Hematopoietic multipotent progenitor cell treated with erythropoietin and hydrocortisone succinate and interleukin-3 and kit ligand, for 4 days (in vitro differentiated cells): ENCODE data around the gene CTRL.
A peak's percentile ranks its signal among the peaks of the same experiment; 100 is the strongest.
"Not testable (repeated sequence)": the region's sequence is repeated elsewhere in the genome, so short reads cannot be mapped to it uniquely, and the experiment has no call there.

Experiments used
- DNase-seq: peaks from one replicate; pipeline ENCODE4 v3.0.0-alpha.2; 2015

The CTRL gene

DNA sequence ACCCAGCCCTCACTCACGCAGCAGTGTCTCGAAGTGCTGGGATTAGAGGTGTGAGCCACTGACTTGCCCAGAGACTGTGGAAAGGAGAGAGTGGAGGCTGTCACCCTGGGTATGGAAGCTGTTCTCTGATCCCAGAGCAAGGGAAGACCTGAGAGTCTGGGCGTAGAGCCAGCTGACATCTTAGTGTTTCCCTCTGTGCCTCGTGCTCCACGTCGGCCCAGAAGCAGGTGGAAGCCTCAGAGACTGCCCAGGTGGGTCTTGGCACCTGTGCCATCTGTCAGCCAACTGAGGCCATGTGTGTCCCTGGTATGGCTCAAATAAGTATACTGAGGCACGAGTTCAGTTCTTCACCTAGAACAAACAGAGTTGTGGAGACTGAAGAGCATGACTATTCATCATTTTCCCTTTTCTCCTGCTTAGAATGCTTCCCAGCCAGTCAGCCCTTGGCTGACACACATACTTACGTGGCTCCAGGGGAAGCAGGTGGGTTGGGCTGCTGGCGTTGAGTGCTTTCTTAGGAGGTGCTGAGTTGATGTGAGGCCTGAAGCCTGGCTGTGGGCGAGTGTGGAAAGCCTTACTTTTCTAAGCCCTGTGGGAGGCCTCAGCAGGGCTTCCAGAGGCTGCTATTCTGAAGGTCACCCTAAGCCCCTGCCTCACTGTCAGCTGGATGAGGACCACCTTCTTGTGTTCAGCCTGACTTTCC lies 8.1 kb downstream of the CTRL start:
- no peak for DNase-seq

- no peak for DNase-seq
Measured at GRCh38 chr16:67922740-67923139, 8.9 kb downstream of the CTRL start.

- no peak for DNase-seq
Measured at GRCh38 chr16:67922221-67922620, 9.4 kb downstream of the CTRL start.

- DNase-seq: peak; percentile 40
Measured at GRCh38 chr16:67919622-67920221, 11.9 kb downstream of the CTRL start.

DNA sequence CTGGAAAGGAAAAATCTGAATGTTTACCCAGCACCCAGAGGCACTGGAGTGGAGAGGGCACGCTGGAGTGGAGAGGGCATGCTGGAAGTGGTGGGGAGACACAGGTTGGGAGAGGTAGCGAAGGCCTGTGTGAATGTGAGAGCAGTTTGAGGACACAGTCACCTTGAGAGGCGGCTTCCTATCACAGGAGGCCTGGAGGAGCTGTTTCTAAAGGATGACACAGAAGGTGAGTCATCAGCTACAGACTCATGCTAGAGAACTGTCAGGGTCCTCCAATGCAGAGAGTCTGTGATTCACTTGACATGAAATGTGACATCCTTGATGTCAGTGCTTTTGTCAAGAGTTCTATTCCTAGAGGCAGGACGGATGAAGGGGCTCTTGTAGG lies 13.8 kb downstream of the CTRL start:
- no peak for DNase-seq

- no peak for DNase-seq
Measured at GRCh38 chr16:67917140-67917851, 14.4 kb downstream of the CTRL start.

DNA sequence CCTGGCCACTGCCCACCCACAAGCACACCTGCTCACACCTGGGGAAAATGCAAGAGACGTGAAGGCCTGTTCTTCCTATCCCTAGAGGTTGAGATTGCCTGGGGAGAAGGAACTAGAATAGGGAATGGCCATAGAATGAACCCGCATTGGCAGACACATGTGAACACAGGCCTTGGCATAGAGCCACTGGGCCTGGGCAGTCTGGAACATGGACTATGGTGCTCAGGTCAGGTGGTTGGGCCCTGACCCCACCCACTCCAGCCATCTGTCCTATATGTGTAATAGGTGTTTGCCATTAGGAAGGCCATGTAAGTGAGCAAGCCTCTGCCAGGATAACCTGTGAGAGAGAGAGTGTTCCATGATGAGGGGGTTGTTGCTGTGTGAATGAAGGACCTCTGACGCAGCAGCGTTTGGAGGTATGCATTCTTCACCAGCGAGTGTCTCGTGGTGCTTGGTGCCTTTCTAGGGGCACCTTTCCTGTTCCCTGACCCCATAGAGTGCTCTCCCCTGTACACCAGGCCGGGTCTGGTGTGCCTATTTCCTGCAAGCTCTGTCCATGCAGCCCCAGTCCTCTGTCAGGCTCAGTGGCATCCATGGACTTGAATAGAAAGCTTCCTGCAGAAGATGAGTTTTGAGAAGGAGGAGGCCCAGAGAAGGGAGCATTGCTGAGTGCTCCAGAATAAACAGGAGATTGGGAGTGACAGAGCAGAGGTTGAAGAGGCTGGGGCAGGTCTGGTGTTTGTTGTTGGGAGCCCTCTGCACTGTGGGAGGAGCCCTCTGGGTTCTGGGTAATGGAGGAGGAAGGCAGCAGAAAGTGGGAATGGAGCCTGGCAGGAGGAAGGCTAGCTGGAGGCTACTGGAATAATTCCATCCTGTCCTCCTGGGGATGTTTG lies 15.6 kb downstream of the CTRL start:
- no peak for DNase-seq

- DNase-seq: not testable (repeated sequence)
Measured at GRCh38 chr16:67915496-67915769, 16.2 kb downstream of the CTRL start.

DNA sequence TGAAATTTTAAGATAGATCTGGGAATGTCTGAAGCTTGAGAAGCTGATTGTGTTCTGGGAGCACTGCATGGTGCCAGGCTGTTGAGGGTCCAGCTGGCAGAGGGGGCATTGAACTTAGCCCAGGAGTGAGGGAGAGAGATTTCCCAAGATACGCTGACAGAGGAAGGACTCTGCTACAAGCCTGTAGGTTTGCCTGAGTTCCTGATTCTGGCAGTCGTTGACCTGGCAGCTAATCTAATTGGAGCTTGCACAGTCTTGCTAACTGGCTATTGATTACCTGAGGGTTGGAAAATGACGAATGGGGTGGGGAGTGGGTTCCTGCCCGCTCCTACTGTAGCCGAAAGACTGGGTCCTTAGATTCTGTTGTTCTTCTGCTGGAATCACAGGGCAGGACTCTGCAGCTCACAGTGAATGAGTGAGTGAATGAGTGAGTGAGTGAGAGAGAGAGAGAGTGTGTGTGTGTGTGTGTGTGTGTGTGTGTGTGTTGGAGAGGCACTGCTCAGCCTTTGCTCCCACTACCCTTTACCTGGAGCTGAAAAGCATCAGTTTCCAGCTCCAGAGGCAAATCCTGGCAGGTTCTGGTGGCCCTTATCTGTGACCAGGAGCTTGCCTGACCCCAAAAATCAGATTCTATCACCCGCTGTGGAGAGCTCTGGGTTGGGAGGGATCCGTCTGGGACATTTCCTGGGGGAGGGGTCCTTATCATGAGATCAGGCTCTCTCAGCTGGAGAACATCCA lies 16.7 kb downstream of the CTRL start:
- no peak for DNase-seq

DNA sequence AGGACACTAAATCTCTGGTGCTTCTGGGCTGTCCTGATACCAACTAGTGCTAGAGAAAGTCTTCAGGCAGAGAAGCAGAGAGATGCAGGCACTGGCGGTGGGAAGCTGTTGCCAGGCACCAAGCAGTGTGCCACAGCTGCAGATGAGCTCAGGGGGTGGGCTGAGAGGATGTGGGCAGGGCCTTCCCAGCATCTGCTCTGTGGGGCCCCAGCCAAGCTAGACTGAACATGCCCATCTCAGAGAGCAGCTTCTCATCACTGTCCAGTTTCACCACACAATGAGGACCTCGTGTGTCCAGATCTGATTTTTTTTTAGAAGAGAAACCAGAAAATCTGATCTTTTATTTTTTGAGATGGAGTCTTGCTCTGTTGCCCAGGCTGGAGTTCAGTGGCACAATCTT lies 21.5 kb downstream of the CTRL start:
- DNase-seq: no peak

DNA sequence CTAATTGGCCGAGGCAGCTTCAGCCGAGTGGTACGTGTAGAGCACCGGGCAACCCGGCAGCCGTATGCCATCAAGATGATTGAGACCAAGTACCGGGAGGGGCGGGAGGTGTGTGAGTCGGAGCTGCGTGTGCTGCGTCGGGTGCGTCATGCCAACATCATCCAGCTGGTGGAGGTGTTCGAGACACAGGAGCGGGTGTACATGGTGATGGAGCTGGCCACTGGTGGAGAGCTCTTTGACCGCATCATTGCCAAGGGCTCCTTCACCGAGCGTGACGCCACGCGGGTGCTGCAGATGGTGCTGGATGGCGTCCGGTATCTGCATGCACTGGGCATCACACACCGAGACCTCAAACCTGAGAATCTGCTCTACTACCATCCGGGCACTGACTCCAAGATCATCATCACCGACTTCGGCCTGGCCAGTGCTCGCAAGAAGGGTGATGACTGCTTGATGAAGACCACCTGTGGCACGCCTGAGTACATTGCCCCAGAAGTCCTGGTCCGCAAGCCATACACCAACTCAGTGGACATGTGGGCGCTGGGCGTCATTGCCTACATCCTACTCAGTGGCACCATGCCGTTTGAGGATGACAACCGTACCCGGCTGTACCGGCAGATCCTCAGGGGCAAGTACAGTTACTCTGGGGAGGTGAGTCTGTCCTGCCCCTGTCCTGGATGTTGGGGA lies 22.5 kb downstream of the CTRL start:
- no peak for DNase-seq

GRCh38 chr16:67907397-67908180 lies 24.1 kb downstream of the CTRL start:
- no peak for DNase-seq

DNA sequence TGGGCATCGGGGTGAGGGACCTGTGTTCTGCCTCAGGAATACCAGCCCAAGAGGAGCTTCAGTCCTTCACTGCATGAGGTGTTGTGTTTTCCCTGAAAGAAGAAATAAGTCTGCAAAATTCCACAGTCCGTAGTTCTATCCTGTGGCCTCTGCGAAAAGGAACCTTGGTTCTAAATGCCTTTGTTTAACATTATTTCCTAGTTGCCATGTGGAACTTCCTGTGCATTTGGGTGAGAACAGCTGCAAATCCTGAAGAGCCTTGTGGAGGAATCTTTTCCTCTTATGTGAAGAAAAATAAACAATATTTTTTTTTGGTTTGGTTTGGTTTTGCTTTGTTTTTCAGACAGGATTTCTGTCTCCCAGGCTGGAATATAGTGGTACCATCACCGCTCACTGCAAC lies 28.8 kb downstream of the CTRL start:
- DNase-seq: no peak

DNA sequence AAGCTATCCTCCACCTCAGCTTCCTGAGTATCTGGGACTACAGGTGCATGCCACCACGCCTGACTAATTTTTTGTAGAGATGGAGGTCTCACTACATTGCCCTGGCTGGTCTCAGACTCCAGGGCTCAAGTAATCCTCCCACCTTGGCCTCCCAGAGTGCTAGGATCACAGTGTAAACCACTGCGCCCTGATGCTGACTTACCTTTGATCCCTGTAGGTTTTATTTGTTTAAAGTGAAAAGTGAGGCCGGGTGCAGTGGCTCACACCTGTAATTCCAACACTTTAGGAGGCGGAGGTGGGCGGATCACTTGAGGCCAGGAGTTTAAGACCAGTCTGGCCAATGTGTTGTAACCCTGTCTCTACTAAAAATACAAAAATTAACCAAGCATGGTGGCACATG lies 29.9 kb downstream of the CTRL start:
- no peak for DNase-seq

GRCh38 chr16:67897231-67897630 lies 34.4 kb downstream of the CTRL start:
- no peak for DNase-seq

DNA sequence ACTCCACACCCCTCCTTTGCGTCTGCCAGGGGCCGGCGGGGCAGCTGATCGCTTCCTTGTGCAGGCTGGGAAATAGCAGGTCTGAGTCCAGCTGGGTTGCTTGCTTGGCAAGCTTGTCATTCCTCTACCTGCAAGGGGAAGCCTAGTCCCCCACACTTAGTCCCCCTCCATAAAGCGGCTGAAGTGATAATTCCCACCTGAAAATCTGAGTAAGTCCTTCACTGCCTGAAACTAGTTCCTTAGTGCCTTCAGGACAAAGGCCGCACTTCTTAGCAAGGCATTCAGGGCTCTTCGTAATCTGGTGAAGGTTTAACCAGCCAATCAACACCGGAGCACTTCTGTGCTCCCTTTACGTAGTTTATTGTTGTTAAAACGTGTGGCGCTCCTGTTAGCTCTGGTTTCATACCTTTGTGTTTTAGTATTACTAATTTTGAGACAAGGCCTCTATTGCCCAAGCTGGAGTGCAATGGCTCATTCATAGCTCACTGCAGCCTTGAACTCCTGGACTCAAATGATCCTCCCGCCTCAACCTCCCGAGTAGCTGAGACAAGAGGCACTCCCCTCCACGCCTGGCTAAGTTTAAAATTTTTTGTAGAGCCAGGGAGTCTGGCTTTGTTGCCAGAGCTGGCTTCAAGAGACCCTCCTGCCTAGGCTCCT lies 37.8 kb downstream of the CTRL start:
- DNase-seq: no peak

DNA sequence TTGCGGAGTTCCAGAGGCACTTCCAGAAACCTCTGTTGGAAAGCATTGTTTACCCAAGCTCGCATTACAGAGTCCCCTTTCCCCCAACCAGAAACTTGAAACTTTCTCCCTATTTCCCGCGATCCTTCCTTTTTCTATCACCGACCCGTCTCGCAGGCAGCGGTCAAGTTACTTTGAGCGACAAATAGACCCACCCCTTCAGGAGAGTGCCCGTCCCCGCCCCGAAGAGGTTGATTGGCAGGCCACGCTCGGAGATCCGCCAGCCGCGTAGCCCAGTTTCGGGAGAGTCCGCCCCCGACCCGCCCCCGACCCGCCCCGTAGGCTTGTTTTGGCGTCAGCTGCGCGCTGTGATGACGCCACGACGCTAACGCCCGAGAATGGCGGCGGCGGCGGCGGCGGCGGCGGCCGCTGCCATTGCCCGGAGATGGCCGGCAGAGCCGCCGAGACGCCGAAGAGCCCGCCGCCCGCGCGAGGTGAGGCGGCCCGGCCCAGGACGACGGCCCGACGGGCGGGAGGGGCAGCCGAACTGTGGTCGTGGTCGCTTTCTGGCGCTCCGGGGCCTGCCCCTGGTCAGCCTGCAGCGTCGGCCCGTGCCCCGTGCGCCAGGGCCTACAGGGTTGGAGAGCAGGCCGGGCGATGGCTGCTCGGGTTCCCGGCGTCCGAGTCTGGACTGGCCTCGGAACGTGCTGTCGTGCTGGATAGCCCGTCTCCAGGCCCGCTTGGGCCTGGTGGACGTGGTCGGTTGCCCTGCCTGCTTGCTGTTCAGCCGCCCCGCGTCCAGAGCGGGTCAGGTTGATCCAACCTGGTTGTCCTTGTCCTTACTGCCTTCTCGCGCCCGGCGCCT lies 38.5 kb downstream of the CTRL start, which contains the start of gene PSKH1:
Gene PSKH1, plus strand, starts transcription at position 356 of the 844 bp plus-strand sequence. CDS start 15,496 bp downstream, outside the sequence.
- DNase-seq: peak; percentile 99

GRCh38 chr16:67892375-67892774 lies 39.3 kb downstream of the CTRL start:
- no peak for DNase-seq

DNA sequence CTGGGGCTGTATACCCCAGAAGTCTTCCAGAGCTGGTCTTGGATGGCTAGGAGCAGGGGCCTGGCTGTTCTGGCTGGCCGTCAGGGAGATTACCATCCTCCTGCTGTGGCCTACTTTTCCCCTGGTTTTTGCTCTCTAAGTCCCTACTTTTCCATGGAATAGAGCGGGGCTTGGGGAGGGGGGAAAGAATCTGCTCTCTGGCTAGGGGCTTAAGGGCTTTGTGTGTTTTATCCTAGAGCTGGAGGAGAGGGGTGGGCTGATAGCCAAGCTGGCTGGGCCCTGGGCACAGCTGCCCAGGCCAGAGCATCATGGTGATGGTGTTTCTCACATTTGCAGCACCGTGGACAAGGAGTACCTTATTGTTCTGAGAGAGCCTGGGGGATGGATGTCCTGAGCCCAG lies 43.3 kb downstream of the CTRL start:
- no peak for DNase-seq

- no peak for DNase-seq
Measured at GRCh38 chr16:67886387-67886786, 45.3 kb downstream of the CTRL start.
